GM19043 (cell line): ENCODE results near the gene CAPN2.

ENCODE experiments used
- ATAC-seq: cut with Tn5 transposase; IDR thresholded peaks from one replicate; pipeline ENCODE4 v1.9.1; 2021; ENCODE audit warnings: low read depth; ENCODE audit not compliant: unreplicated experiment

The CAPN2 gene

DNA sequence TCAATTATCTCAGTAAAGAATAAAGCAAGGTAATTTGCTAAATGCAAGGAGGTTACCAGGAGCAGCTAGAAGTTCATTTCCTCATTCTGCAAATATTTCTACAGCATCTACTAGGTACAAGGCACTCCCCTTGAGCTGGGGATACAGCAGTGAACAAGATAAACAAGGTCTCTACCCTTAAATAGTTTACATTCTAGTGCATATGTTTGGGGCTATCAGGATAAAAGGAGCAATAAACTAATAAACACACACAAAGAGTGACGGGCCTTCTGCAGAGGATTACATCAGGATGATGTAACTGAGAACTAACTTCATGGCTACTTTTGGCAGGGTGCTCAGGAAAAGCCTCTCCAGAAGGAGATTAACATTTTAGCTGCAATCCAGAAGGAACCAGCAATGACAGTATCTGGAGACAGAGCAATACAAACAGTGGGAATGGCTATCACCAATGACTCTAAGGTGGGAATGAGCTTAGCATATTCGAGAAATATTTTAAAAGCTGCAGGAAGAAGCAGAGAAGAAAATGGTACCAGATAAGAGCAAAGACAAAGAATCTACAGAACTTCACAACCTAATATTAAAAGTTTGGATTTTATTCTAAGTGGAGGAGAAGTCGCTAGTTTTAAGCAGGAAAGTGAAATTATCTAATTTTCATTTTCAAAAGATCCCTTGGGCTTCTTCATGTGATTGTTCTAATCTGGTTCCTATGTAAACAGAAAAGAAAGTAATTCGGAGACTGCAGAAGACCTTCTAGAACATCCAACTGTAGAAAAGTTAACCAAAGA is 107.6 kb downstream of the CAPN2 start:
- no peak for ATAC-seq

GRCh38 chr1:223820515-223820858 is 108.1 kb downstream of the CAPN2 start:
- ATAC-seq, result no peak

DNA sequence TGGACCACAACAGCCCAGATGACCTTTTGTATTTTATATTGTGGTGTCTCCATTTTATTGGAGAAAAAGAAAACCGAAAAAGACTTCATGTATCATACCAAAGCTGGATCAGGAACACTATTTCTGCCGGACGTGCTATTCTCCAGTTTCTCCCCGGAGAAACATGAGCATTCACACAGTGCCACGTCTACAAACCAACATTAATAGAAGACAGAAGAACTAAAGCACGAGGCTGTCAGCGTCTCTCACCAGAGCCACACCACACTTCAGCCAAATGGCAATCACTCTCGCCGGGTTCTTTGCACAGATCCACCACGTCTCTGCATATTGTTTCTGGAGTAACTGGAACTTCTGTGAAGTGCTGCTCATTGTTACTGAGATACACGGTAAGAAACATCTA is 108.6 kb downstream of the CAPN2 start:
- ATAC-seq, result no peak

DNA sequence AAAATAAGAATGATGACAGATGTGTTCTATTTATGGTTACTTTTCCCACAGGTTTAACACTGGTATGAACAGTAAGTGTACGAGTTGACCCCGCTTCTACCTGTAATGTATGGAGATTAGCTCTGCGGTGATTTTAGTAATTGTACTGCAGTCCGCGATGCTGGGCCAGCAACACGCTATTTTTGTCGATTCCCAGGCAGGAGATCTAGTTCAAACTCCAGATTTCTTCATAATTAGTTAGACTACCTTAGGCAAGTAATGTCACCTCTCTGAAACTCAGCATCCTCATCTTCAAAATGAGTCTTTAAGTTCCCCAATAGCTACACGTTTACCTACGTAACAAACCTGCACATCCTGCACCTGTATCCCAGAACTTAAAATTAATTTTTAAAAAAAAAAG is 111.9 kb downstream of the CAPN2 start:
- ATAC-seq, result no peak

GRCh38 chr1:223824712-223825111 is 112.4 kb downstream of the CAPN2 start:
- ATAC-seq, result no peak
